GM18519 (cell line): Measurements from ENCODE around the gene SH3RF1.

ENCODE experiments used
- ATAC-seq: cut with Tn5 transposase; IDR thresholded peaks from one replicate; pipeline ENCODE4 v1.9.1; 2021; ENCODE audit warnings: mild to moderate bottlenecking, moderate library complexity; ENCODE audit not compliant: unreplicated experiment, low FRiP score

The SH3RF1 gene

DNA sequence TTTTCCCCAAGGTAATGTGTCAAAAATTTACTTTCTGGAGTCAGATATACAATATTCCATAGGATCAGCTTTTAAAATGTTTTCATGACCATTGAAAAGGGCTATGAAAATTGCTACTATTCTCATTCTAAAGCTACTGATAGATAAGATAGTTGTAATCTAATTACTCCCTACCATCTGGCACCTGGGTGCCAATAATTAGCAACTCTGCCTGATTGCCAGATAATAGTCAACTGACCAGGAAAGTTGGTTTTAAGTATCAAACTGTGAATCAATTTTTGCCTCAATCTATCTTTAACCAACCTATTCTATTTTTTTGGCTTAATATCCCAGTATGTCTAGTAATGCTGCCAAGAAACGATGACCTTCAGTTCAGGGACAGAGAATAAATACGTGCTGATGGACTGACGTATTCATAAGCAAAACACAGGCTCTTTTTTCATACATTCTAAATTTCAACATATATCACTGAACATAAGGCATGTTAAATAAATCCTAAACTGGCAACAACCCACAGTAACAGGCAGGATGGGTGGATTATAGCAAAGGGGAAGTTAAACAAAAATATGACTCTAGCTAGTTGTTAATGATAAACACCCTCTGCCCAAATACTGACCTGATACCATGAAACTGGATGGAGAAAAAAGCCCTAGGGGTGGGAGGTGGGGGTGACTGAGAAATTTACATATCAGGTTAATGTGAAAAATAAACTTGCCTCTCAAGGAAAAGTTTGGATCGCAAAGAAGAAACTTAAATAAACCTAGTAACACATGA is 18.2 kb downstream of the SH3RF1 start:
- no peak for ATAC-seq

DNA sequence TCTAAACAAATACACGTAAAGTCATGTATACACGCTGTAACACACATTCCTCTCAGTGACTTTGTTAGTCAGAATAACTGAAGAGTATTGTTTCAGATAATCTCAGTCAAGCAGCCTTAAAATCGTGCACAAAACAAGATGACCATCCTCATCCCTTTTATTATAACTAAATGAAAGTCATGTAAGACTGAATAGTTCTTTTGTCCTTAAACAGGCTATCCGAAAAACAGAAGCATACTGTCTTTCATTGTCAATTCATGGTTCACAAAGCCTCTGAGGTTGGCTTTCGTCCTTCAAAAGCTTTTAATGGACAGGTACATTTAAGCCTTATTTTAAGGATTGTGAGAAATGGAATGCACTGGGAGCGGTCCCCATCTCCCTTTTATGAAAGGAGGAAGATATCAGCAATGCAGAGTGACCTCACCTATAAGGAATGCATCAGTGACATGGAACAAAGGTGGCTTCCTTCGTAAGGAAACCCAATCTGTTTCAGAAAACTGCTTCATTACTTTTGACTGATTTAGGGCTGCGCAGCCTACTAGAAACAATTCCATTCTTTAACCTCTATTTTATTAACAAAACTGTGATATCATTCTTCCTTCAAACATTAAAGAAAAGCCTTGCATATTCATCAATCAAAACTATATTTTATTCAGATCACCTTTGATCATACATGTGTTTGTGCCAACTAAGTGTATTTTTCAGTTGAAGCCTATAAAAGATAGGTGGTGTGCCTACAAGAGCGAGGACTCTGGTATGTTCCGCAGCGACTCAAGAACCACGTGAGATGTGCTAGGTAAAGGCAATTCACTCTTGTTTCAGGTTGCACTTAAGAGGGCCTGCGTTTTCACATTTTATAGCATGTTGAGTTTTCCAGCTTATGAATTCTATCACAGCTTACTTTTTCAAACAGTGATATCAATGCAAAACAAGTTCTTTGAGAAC is 19.2 kb downstream of the SH3RF1 start:
- ATAC-seq = no peak

DNA sequence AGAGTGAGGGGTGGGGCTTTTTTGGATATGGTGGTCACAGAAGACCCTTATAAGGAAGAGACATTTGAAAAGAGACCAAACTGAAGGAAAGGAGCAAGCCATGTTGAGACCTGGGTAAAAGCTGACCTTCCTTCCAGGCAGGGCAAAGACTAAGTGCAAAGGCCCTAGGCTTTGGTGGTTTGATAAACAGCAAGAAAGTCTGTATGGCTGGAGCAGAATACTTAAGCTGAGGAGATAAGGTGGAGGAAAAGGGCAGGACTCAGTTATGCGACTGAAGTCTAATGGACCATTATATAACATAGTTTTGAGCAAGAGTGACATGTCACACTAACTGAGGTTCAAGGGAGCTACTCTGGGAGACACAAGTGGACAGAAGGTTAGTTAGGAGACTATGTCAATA is 20.0 kb downstream of the SH3RF1 start:
- ATAC-seq = no peak

DNA sequence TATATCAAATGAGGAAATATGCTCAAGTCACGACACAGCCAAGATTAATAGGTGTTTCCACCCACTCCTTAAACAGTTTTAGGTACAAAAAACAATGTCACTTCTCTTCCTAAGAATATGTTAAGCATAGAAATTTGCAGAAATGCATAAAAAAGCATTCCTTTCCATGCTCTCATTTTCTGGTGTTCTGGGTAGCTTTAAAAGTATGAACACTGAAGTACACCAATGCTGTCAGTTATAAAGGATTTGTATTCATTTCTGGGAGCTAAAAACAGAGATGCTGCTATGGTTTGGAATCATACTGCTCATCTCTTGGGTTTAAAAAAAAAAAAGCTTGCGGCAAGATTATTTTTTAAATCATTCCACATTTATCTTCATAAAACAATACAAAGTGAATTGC is 20.8 kb downstream of the SH3RF1 start:
- ATAC-seq = no peak

DNA sequence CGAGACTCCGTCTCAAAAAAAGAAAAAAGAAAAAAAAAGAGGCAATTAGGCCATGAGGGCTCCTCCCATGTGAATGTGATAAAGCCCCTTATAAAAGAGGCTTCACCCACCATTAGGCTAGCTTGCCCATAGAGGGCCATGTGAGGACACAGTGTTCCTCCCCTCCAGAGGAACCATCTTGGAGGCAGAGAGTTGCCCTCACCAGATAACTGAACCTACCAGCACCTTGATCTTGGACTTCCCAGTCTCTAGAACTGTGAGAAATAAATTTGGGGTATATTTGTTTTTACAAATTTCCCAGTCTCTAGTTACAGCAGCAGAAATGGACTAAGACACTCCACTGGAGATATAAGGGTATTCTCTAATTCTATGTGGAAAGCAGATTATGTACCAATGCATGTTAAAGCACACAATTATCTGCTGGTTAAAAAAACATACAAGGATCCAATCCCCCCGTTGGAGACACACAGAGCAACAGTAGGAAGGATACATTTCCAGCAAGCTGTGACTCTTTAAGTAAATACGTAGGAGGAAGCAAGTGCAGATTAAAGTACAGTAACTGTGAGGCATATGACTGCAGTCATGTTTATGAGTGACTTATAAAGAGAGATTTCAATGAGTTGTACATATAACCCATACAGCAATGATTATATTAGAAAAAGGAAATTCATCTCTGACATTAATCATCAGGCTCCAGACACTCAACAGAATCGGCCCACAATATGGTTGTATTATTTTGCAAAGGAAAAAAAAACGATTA is 21.4 kb downstream of the SH3RF1 start:
- no peak for ATAC-seq

DNA sequence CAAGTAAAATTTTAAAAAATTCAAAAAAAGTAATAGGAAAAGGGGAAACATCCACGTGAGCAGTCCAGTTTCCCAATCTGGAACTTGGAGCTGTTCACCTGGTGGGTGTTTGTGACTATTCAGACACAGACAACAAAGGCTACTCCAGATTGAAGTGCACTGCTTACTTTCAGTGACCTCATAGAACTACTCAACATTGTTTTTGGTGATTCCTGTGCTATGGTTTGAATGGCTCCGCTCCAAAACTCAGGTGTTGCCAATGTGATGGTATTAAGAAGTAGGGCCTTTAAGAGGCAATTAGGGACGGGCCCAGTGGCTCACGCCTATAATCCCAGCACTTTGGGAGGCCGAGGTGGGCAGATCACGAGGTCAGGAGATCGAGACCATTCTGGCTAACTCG is 22.1 kb downstream of the SH3RF1 start:
- ATAC-seq = no peak

DNA sequence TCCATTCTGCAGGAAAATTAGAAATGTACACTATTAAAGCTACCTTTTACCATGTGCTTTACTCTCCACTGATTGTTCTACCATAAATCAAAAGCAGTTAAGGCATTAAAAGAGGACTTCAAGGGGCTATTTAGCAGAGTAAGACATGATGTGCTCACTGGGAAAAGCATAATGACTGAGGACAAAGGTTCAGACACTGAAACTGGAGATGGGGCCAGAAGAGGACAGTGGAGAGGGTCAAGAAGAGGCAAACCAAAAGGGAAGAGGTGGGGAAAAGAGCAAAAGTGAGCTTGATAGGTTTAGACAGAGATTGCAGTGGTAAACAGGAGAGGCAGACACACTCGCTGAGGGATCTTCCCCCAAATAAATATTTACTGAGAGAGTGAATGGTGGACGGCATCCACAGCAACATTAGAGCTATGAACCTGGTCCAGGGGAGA is 23.8 kb downstream of the SH3RF1 start:
- ATAC-seq = no peak

DNA sequence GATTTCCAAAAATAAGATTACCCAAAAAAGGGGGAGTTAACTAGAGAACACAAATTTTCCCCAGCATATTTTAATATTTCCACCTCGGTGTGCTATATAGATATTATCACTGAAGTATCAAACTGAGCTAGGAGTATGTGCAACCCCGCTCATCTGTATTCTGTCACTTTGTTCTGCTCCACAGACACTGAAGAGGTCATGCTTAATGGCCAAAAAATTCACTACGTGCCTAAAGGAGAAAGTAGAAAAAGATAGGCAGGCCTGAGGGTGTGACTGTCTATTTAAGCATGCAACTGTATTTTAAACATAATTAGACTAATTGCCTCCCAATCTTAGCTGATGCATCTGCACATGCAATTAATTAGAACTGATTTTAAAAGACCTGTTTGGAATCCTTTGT is 24.5 kb downstream of the SH3RF1 start:
- no peak for ATAC-seq

DNA sequence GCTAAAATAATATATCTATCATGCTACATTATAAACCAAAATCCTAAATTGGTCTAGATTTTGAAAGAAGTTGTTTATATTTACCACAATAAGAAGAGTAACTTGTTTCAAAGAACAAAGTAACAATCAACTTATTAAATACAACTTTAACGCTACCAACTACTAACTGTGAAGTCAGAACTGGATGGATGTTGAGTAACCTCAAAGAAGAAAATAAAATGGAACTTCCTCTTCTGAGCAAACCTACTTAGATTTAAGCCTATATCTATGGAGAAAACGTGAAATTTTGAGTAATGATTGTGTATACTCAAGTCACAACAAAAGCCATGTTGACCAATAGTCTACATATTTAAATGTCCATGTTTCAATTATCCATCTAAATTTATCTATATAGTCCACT is 25.7 kb downstream of the SH3RF1 start:
- no peak for ATAC-seq

DNA sequence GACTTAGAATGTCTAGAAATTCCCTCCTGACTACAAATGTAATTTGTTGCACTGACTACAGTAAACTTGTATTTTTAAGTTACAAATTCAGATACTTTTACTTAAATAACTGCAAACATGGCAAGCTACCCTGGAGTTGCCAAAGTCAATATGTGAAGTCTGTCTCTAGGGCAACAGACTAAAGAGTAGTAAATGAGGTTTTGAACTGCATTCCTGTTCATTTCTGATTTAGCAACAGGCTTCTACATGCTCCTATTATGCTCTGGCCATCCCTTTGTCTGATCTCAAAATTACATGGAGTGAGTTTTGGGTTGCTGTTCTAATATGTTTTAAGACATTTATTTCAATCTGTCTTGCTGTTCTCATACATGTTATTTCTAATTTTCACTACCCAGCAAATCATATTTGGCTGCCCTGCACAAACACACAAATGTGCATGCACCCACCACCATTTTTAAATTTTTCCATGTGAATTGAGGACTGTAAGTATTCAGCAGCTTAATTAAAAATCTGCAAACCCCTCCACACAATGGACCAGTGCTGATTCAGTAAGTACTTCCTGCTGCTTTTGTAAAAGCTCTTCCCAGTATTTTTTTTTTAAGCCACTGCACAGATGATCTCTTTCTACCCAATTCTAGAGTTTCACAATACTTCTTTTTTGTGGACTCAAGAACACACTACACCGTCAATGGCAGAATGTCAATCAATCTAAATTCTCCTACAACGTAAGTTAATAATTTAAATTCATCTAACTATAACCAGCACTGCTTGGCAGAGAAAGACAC is 26.7 kb downstream of the SH3RF1 start:
- ATAC-seq = no peak

DNA sequence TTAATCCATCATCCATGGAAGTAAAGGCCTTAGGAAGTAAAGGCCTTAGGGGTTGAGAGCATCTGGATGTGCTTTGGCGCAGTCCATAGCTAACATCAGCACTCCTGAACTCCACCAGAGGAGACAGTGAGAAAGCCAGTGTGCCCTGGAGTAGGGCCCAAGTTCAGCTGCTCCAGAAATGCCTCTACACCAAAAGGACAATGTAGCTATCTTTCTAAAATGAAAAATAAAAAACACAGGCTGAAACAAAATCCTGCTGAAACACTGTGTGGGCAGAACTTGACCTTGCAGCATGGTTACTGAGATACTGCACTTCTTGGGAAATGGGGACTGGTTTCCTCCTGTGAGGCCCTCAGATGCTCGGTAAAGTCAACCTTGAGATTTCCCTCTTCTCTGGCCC is 29.3 kb downstream of the SH3RF1 start:
- ATAC-seq = no peak

DNA sequence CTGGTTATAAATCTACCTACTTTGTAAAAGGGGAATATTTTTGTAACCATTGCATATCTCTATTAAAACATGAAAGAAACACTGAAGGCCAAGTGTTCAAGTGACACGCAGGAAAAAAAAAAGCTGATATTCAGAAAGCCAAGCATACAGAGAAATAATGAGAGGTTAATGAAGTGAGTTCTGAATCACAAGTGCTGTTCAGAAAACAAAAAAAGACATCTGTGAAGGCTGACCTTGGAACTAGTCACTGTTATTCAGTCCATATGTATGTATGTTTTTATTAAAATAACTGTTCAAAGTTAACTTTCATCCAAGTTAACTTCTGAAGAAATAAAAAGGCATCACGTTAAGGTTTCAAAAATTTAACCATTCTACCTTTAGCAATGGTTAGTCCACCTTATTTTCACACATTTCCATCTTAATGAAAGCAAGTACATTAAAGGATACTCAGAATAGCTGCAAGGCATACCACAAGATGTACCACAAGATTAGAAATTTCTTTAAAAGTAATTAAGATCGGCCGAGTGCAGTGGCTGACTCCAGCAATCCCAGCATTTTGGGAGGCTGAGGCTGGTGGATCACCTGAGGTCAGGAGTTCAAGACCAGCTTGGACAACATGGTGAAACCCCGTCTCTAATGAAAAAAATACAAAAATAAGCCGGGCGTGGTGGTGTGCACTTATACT is 31.4 kb downstream of the SH3RF1 start:
- no peak for ATAC-seq

DNA sequence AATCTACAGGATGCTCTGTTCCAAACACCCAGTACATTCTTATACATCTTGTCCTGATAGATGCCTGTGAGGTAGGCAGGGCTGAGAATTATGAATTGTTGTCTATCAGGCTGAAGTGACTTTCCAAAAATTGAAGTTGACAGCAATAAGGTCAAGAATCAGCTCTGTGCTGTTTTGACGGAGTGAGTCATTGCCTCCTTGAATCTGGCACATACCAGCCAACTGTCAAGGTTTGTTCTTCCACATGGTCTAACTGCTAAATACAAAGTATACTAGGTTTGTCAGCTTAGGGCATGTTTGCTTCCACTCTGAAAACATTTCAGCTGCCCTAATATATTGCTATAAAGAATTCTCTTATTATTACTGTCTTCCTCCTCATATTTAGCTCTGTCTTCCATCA is 32.3 kb downstream of the SH3RF1 start:
- ATAC-seq = no peak

DNA sequence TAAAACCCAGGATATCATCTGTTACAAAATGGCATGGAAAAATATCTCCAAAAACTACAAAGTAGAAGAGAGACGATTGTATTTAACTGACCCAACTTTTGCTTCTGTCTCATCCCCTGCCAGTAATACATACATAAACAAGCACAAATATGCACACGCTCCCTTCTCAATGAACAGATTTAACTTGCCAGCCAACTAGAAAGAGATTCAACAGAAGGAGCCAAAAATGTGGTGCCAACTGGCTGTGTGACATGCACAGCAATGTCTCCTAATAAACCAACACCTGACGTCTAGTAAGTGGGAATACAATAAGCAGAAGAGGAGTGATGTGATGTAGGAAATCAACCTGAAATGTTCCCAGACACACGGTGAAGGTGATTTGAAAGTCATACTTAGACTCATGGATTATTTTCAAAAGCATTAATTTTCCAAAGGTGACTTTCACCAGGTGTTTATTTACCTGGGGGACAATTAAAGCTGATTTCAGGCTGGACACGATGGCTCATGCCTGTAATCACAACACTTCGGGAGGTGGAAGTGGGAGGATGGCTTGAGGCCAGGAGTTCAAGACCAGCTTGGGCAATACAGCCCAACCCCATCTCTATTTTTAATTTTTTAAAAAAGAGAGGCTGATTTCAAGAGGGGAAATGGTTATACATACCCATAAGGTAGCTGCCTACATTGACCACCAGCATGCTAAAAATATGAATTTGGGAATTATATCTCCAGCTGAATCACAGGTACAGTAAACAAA is 33.7 kb downstream of the SH3RF1 start:
- no peak for ATAC-seq

DNA sequence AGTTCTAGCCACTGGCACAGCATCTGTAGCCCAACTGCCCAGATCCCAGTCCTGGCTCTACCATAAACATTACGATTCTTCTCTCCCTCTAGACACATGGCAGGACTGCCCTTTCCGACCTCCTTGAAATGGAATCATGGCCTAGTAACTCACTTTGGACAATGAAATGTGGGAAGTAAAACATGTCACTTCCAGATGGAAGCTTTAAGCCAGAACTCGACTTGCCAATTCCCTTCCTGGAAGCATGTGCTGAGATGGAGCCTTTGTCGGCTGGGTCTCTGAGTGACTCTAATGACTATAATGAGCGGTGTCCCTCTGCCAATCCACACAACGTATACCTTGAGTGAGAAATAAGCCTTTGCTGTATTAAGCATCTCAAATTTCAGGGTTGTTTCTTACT is 34.7 kb downstream of the SH3RF1 start:
- ATAC-seq = no peak

DNA sequence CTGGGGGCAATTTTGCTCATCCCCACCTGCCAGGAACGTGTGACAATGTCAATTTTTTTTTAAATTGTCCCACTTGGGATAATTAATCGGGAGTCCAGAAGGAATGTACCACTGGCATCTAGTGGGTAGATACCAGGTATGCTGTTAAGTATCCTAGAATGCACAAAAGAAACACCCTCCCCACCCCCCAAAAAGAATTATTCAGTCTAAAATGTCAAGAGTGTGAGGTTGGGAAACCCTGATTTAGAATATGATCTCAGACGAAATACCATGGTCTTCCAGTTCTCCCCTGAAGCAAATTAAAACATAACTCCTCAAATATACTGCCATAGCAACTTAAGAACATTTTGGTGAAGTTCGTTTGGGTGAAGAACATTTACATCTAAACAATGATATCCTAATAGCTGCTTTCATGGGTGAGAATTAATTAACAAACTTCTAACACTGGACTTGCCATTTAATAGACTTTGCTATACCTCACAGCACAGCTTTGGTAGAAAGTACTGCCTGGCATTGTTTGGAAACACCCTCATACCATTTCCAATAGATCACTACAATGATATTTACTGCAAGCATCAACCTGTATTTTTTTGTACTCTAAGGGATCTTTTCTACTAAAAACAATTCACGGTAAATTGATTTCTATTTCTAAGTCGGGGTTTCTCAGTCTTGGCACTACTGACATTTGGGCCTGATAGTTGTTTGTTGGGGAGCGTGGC is 36.5 kb downstream of the SH3RF1 start:
- ATAC-seq = no peak

DNA sequence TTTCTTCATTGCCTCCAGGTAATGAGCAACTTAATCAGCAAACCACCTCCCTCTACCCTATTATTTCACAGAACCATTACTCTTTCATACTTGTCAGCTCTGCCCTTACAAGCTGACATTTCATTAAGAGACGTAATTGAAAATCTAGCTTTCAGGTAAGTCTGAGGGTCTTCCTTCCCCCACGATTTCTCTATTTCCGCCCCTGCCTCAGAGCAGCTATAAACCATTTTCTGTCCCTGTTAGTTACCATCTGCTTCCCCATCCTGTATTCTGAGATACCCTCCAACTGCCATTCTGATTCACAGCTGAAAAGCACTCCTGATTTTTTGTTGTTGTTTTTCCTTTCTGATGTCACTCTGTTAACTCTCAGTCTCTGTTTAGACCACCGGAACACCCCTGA is 37.1 kb downstream of the SH3RF1 start:
- ATAC-seq = no peak

DNA sequence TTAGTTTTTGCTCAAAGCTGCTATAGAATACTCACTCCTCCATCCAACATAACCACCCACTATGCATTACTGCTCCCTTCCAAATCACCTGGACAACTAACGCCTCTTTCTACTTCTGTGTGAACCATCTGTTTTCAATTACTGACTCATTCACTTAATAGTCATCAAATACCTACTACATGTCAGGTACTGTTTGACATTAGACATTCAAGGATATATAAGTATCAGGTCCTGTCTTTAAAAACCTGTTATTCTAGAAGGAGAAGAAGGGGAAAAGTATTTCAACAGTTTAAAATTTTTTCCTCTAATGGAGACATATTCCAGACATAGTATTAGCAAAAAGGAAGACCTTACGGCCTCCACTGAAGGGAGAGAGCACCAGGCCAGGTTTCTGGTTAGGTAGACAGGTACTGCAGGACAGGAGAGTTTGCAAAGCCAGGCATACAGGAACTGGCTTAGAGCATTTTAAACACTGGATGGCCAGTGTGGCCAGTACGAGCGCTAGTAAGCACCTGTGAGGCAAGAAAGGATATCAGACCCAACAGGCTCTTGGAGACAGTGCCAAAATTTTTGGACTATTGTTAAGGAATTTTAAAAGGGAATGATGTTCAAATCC is 39.0 kb downstream of the SH3RF1 start:
- ATAC-seq = no peak
